B cell (primary cell): Measurements from ENCODE around the gene ZNF787. TPM values are rescaled to one million over a fixed set of nuclear protein-coding genes. Genes with fewer than 3 reads are reported as not detected.

Experiments
- ATAC-seq: fragments of 200-7000 bp; cut with Tn5 transposase; one replicate; pipeline ENCODE4 v1.10.0; 2021; ENCODE audit warnings: low read depth, mild to moderate bottlenecking, moderate number of reproducible peaks, moderate library complexity
- CTCF ChIA-PET: fragments of 350-600 bp; sonication (Branson Sonifier 250); formaldehyde crosslinking; loops from one replicate; lab custom pipeline; 2021; ENCODE audit warnings: antibody characterized with exemption, inconsistent platforms; lab: Charles Lee
- POLR2A ChIA-PET: fragments of 350-600 bp; sonication (Branson Sonifier 250); formaldehyde crosslinking; loops from one replicate; lab custom pipeline; 2021; ENCODE audit warnings: antibody characterized with exemption; lab: Charles Lee
- DNase-seq: peaks from one replicate; pipeline ENCODE4 v3.0.0; 2013
- H2AFZ ChIP-seq: 2 replicates; pipeline ENCODE4 v1.6.1; 2012; ENCODE audit warnings: mild to moderate bottlenecking, low read depth, low read length; ENCODE audit not compliant: insufficient read depth, poor library complexity, severe bottlenecking
- H3K27ac ChIP-seq, 2 donors: 1 replicate in 1 of 2; 2 replicates in 1 of 2; pipeline ENCODE4 v1.5.1; 2012 to 2013; ENCODE audit warnings: low read length in 2 of 2, mild to moderate bottlenecking in 2 of 2, moderate library complexity in 1 of 2
- H3K27me3 ChIP-seq, 4 experiments: fragments of 200-600 bp in 1 of 4; sonication (generic) in 1 of 4; replicated peaks in 1 of 4; 1 replicate in 2 of 4; 2 replicates in 2 of 4; pipeline versions ENCODE4 v1.6.1 to v1.7.0; 2013 to 2016; ENCODE audit warnings: low read length in 3 of 4, mild to moderate bottlenecking in 2 of 4, mixed read lengths in 1 of 4, moderate library complexity in 1 of 4; ENCODE audit not compliant: insufficient read depth in 4 of 4, control insufficient read depth in 3 of 4; ENCODE audit errors: control extremely low read depth in 1 of 4
- H3K36me3 ChIP-seq, 2 experiments: replicated peaks in 1 of 2; 1 replicate in 1 of 2; 2 replicates in 1 of 2; pipeline versions ENCODE4 v1.6.1 to v1.7.1; 2013; ENCODE audit warnings: low read length in 1 of 2; ENCODE audit not compliant: insufficient read depth in 2 of 2, control insufficient read depth in 1 of 2; ENCODE audit errors: control extremely low read depth in 1 of 2, extremely low read depth in 1 of 2
- H3K4me1 ChIP-seq, 2 donors: fragments of 200-600 bp in 1 of 2; sonication (generic) in 1 of 2; 1 replicate in 1 of 2; 2 replicates in 1 of 2; pipeline versions ENCODE4 v1.5.1 to v1.6.1; 2013 to 2017; ENCODE audit warnings: low read length in 2 of 2; ENCODE audit not compliant: control insufficient read depth in 2 of 2, insufficient read depth in 2 of 2
- H3K4me2 ChIP-seq: replicated peaks from 2 replicates; pipeline ENCODE3; 2012; ENCODE audit warnings: mild to moderate bottlenecking, low read depth, low read length; ENCODE audit not compliant: poor library complexity, severe bottlenecking
- H3K4me3 ChIP-seq, 5 experiments: fragments of 200-600 bp in 1 of 5; sonication (generic) in 1 of 5; 1 replicate in 3 of 5; 2 replicates in 2 of 5; pipeline versions ENCODE4 v1.5.1 to v1.7.0; 2011 to 2016; ENCODE audit warnings: low read length in 4 of 5, mild to moderate bottlenecking in 4 of 5, low read depth in 2 of 5, control low read depth in 1 of 5, moderate library complexity in 1 of 5; ENCODE audit not compliant: insufficient read depth in 1 of 5; ENCODE audit errors: control extremely low read depth in 1 of 5, extremely low read depth in 1 of 5
- H3K79me2 ChIP-seq: fragments of 200-600 bp; sonication (generic); one replicate; pipeline ENCODE4 v1.6.0; 2016; ENCODE audit warnings: low read length; ENCODE audit not compliant: control insufficient read depth, insufficient read depth
- H3K9ac ChIP-seq: fragments of 200-600 bp; sonication (generic); 2 replicates; pipeline ENCODE4 v1.6.1; 2017; ENCODE audit warnings: mild to moderate bottlenecking, low read length, moderate library complexity
- H3K9me3 ChIP-seq, 3 donors: one replicate each; pipeline versions ENCODE4 v1.6.1 to v1.7.1; 2013; ENCODE audit warnings: low read length in 2 of 3; ENCODE audit not compliant: control insufficient read depth in 2 of 3, insufficient read depth in 1 of 3; ENCODE audit errors: control extremely low read depth in 1 of 3
- H4K20me1 ChIP-seq: 2 replicates; pipeline ENCODE4 v1.6.0; 2012; ENCODE audit warnings: mild to moderate bottlenecking, low read length; ENCODE audit not compliant: insufficient read depth, control insufficient read depth, poor library complexity, severe bottlenecking
- H3K27ac Mint-ChIP-seq: one replicate; pipeline ENCODE4 v1.8.0; 2021; ENCODE audit warnings: mixed read lengths
- H3K27me3 Mint-ChIP-seq: one replicate; pipeline ENCODE4 v1.8.0; 2021; ENCODE audit warnings: mixed read lengths
- H3K4me1 Mint-ChIP-seq: one replicate; pipeline ENCODE4 v1.8.0; 2021; ENCODE audit warnings: mixed read lengths
- H3K4me3 Mint-ChIP-seq: one replicate; pipeline ENCODE4 v1.8.0; 2021; ENCODE audit warnings: mixed read lengths
- H3K9me3 Mint-ChIP-seq: one replicate; pipeline ENCODE4 v1.8.0; 2022; ENCODE audit warnings: mixed read lengths; ENCODE audit not compliant: insufficient read depth
- CTCF ChIP-seq: fragments of 200-600 bp; IDR thresholded peaks from one replicate; pipeline ENCODE4 v1.8.0; 2022; ENCODE audit warnings: antibody characterized with exemption, mild to moderate bottlenecking
- EZH2 ChIP-seq: IDR thresholded peaks from 2 replicates; pipeline ENCODE4 v1.6.1; 2012; ENCODE audit warnings: borderline replicate concordance, low read depth, mild to moderate bottlenecking, moderate library complexity, low read length; ENCODE audit not compliant: insufficient read depth, poor library complexity, severe bottlenecking
- WGBS: methylation state at CpG from one replicate; pipeline ENCODE4 v1.1.5; 2013; ENCODE audit warnings: missing lambda C conversion rate; ENCODE audit not compliant: insufficient coverage; 5-methylcytosine and 5-hydroxymethylcytosine counted together
- intact Hi-C: fragments of 100-400 bp; cut with micrococcal nuclease; formaldehyde crosslinking; loops from one replicate; pipeline ENCODE4 v1.10.0; 2022
- polyA plus RNA-seq: library from polyadenylated mRNA; depleted of rRNA; stranded (reverse); fragments of >200 nt; gene quantifications from 2 replicates; pipeline ENCODE4 v1.2.3, GENCODE V29; 2012
- total RNA-seq, 2 donors: library from RNA; stranded (reverse); fragments of 120-200 nt in 1 of 2; gene quantifications; 1 replicate in 1 of 2; 2 replicates in 1 of 2; pipeline versions ENCODE4 v1.2.3 to v1.2.4, GENCODE V29; 2013 to 2022

The ZNF787 gene
- total and polyA plus RNA-seq, 2 donors (not counting 1 experiment from before 2014, with no cell fraction given), result 19.6 to 47.9 TPM

GRCh38 chr19:56108447-56109195, 12.5 kb downstream of the ZNF787 start:
- DNase-seq (no peak), ATAC-seq (no peak)
- H3K9me3 Mint-ChIP-seq, result no peaks in the 10 kb centered on the region
- peak overlapping the region in 1 of 2 donors; percentile 59 for H3K27ac ChIP-seq
- H3K4me1 Mint-ChIP-seq, result peaks cover 80% of the 10 kb centered on the region
- H3K4me1 ChIP-seq, result peaks cover 73 to 75% of the 10 kb centered on the region in 2 donors
- no peaks in the 10 kb centered on the region for H3K27me3 ChIP-seq
- peaks cover 84% of the 10 kb centered on the region for H4K20me1 ChIP-seq
- intact Hi-C loops, result no loop called here
- TF ChIP-seq CTCF, result no peak
- TF ChIP-seq EZH2, result no peak
- H3K27me3 Mint-ChIP-seq, result no peaks in the 10 kb centered on the region
- H3K36me3 ChIP-seq, result peaks cover 0 to 6% of the 10 kb centered on the region in 2 experiments
- 57% methylated on average over 17 of the region's 24 CpGs for WGBS
- H2AFZ ChIP-seq, result no peak overlapping the region
- H3K9ac ChIP-seq, result no peak overlapping the region
- peak overlapping the region; percentile 50 for H3K4me2 ChIP-seq
- no peaks in the 10 kb centered on the region for H3K9me3 ChIP-seq
- ChIA-PET CTCF (interaction anchor here (0.5 to 0.9 kb wide), 2 partner anchors 28 to 33 kb away, joined by 3 to 5 read pairs; no protein-coding TSS in a partner anchor), POLR2A (no interaction called here)
- peak overlapping the region; percentile 53 for H3K27ac Mint-ChIP-seq
- peak overlapping the region; percentile 50 for H3K4me3 Mint-ChIP-seq
- no peak overlapping the region for H3K4me3 ChIP-seq
- H3K79me2 ChIP-seq, result peaks cover 95% of the 10 kb centered on the region
